ENCODE results near the gene HTRA1. TPM values are rescaled to one million over a fixed set of nuclear protein-coding genes. Genes with fewer than 3 reads are reported as not detected.

HTRA1 gene
- under 1 TPM in 4 of 5 experiments, not detected in 1; 0.22 to 0.64 (median 0.40) TPM for total RNA-seq
- polyA plus RNA-seq, result not detected
- 0.94 reads per million for total RNA-seq

DNA sequence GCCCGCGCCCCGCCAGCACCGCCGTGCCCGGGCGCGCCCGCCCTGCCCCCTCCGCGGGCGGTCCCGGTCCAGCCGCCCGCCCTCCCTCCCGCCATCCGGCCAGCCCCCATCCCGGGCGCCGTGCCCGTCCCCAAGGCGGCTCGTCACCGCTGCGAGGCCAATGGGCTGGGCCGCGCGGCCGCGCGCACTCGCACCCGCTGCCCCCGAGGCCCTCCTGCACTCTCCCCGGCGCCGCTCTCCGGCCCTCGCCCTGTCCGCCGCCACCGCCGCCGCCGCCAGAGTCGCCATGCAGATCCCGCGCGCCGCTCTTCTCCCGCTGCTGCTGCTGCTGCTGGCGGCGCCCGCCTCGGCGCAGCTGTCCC, at the start of gene HTRA1:
HTRA1 (plus strand) TSS at position 187 of the 362 bp plus-strand sequence; CDS start at position 287, 100 bp downstream.
- H3K36me3 Mint-ChIP-seq, result no peaks in the 10 kb centered on the region
- H3K4me3 Mint-ChIP-seq, result peak within 1 kb of the TSS; percentile 67 to 89 (median 78)
- Histone ChIP-seq H3K4me3 (ENCODE audit: low read length) (peak within 1 kb of the TSS; percentile 39), H3K27me3 (ENCODE audit: control insufficient read depth in 2 of 2, insufficient read depth in 2 of 2, low read length in 2 of 2) (peaks cover 13 to 23% of the 10 kb centered on the region in 2 donors), H3K27ac (ENCODE audit: low read depth, low read length) (no peak within 1 kb of the TSS), H3K4me1 (ENCODE audit: control insufficient read depth in 2 of 2, insufficient read depth in 2 of 2, low read length in 2 of 2) (peaks cover 0 to 7% of the 10 kb centered on the region in 2 donors), H3K9me3 (ENCODE audit: control insufficient read depth in 2 of 3, low read length in 3 of 3) (no peaks in the 10 kb centered on the region), H3K36me3 (ENCODE audit: control insufficient read depth in 2 of 3, insufficient read depth in 3 of 3, low read length in 3 of 3) (no peaks in the 10 kb centered on the region)
- H3K27me3 Mint-ChIP-seq, result peaks cover 69 to 77% (median 70%) of the 10 kb centered on the region in 5 donors
- ATAC-seq, result no peak
- H3K27ac Mint-ChIP-seq, result no peak within 1 kb of the TSS
- DNase-seq, result no peak
- POLR2A ChIA-PET, result no interaction called here
- intact Hi-C loops (cut with micrococcal nuclease), result no loop called here
- no peaks in the 10 kb centered on the region for H3K9me3 Mint-ChIP-seq
- H3K4me1 Mint-ChIP-seq, result peaks cover 6 to 20% (median 17%) of the 10 kb centered on the region in 7 donors
- CTCF ChIA-PET, result no interaction called here

- peaks cover 0 to 5% (median 0%) of the 10 kb centered on the region in 11 donors for H3K9me3 Mint-ChIP-seq
- peaks cover 0 to 9% (median 0%) of the 10 kb centered on the region in 5 donors for H3K27me3 Mint-ChIP-seq
- ChIA-PET POLR2A (interaction anchor here (0.6 to 3.6 kb wide), 4 partner anchors 8 to 38 kb away, joined by 3 to 24 read pairs (median 12); partner anchors contain the start of gene PLEKHA1), CTCF (interaction anchor here (0.6 to 1.4 kb wide), 2 partner anchors 26 to 39 kb away, joined by 3 to 6 read pairs; partner anchors contain the start of gene PLEKHA1)
- peaks cover 34% of the 10 kb centered on the region in 2 donors for H3K4me1 ChIP-seq (ENCODE audit: control insufficient read depth in 2 of 2, insufficient read depth in 2 of 2, low read length in 2 of 2)
- DNase-seq (no peak), ATAC-seq (no peak)
- no peak overlapping the region for H3K27ac ChIP-seq (ENCODE audit: low read depth, low read length)
- no peak overlapping the region for H3K4me3 ChIP-seq (ENCODE audit: low read length)
- H3K27ac Mint-ChIP-seq, result peak overlapping the region in 1 of 9 donors; percentile 91
- H3K27me3 ChIP-seq (ENCODE audit: control insufficient read depth in 2 of 2, insufficient read depth in 2 of 2, low read length in 2 of 2), result no peaks in the 10 kb centered on the region
- peaks cover 19 to 77% (median 64%) of the 10 kb centered on the region in 7 donors for H3K4me1 Mint-ChIP-seq
- intact Hi-C loops (cut with micrococcal nuclease), result no loop called here
- no peaks in the 10 kb centered on the region for H3K9me3 ChIP-seq (ENCODE audit: control insufficient read depth in 2 of 3, low read length in 3 of 3)
- H3K36me3 Mint-ChIP-seq, result peaks cover 0 to 57% (median 40%) of the 10 kb centered on the region in 5 donors
- H3K4me3 Mint-ChIP-seq, result no peak overlapping the region
- H3K36me3 ChIP-seq (ENCODE audit: control insufficient read depth in 2 of 3, insufficient read depth in 3 of 3, low read length in 3 of 3), result peaks cover 0 to 3% (median 0%) of the 10 kb centered on the region in 3 experiments
These were observed 48.0 kb upstream of the HTRA1 start for GRCh38 chr10:122413327-122413726.

- Histone ChIP-seq H3K9me3 (ENCODE audit: control insufficient read depth in 2 of 3, low read length in 3 of 3) (no peaks in the 10 kb centered on the region), H3K27me3 (ENCODE audit: control insufficient read depth in 2 of 2, insufficient read depth in 2 of 2, low read length in 2 of 2) (no peaks in the 10 kb centered on the region), H3K27ac (ENCODE audit: low read depth, low read length) (peak overlapping the region; percentile 66), H3K36me3 (ENCODE audit: control insufficient read depth in 2 of 3, insufficient read depth in 3 of 3, low read length in 3 of 3) (peaks cover 0 to 3% (median 0%) of the 10 kb centered on the region in 3 experiments), H3K4me3 (ENCODE audit: low read length) (no peak overlapping the region), H3K4me1 (ENCODE audit: control insufficient read depth in 2 of 2, insufficient read depth in 2 of 2, low read length in 2 of 2) (peaks cover 69 to 77% of the 10 kb centered on the region in 2 donors)
- Mint-ChIP-seq H3K27me3 (peaks cover 0 to 2% (median 0%) of the 10 kb centered on the region in 5 donors), H3K4me1 (peaks cover 40 to 92% (median 87%) of the 10 kb centered on the region in 7 donors), H3K27ac (peak overlapping the region in 8 of 9 donors; percentile 79 to 94 (median 88)), H3K36me3 (peaks cover 0 to 55% (median 42%) of the 10 kb centered on the region in 5 donors), H3K4me3 (peak overlapping the region in 9 of 10 donors; percentile 51 to 92 (median 67)), H3K9me3 (peaks cover 0 to 5% (median 0%) of the 10 kb centered on the region in 11 donors)
- DNase-seq, result no peak
- intact Hi-C loops (cut with micrococcal nuclease), result loop anchor here (1.0 to 2.0 kb wide), 5 partner anchors 9 to 43 kb away; partner anchors contain the start of gene PLEKHA1 (in 2 of the 2)
- POLR2A ChIA-PET, result interaction anchor here (0.8 to 1.0 kb wide), 4 partner anchors 10 to 43 kb away, joined by 3 to 7 read pairs (median 4); partner anchors contain the start of gene PLEKHA1
- no peak for ATAC-seq
- CTCF ChIA-PET, result no interaction called here
These were observed 43.7 kb upstream of the HTRA1 start for GRCh38 chr10:122417667-122418066.

DNA sequence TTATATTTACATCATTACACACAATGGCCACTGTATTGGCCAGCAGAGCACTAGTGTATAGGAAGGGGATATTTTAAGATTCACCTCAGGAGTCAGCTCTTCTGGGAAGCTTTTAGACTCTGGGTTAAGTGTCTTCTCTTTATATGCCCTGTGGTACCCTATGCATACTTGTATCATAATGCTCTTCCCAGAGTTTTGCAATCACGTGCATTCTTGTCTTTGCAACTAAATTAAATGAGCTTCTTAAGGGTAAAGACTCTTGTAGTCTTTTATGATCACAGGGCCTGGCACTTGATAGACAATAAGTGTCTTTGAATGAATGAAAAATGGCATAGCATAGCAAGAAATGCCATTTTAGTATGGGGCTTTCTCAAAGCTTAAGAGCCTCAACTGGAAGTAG, 42.3 kb upstream of the HTRA1 start:
- H3K9me3 Mint-ChIP-seq, result peaks cover 0 to 5% (median 0%) of the 10 kb centered on the region in 11 donors
- DNase-seq (no peak), ATAC-seq (no peak)
- no peaks in the 10 kb centered on the region for H3K27me3 ChIP-seq (ENCODE audit: control insufficient read depth in 2 of 2, insufficient read depth in 2 of 2, low read length in 2 of 2)
- peaks cover 0 to 3% (median 2%) of the 10 kb centered on the region in 3 experiments for H3K36me3 ChIP-seq (ENCODE audit: control insufficient read depth in 2 of 3, insufficient read depth in 3 of 3, low read length in 3 of 3)
- H3K4me1 ChIP-seq (ENCODE audit: control insufficient read depth in 2 of 2, insufficient read depth in 2 of 2, low read length in 2 of 2), result peaks cover 70 to 79% of the 10 kb centered on the region in 2 donors
- H3K27ac Mint-ChIP-seq, result peak overlapping the region in 5 of 9 donors; percentile 19 to 94 (median 73)
- H3K4me1 Mint-ChIP-seq, result peaks cover 40 to 96% (median 94%) of the 10 kb centered on the region in 7 donors
- CTCF ChIA-PET, result interaction anchor here (0.7 to 1.5 kb wide), 3 partner anchors 12 to 74 kb away, joined by 3 to 4 read pairs (median 3); no protein-coding TSS in a partner anchor
- peaks cover 0 to 2% (median 0%) of the 10 kb centered on the region in 5 donors for H3K27me3 Mint-ChIP-seq
- H3K36me3 Mint-ChIP-seq, result peaks cover 0 to 47% (median 39%) of the 10 kb centered on the region in 5 donors
- H3K4me3 Mint-ChIP-seq, result peak overlapping the region in 5 of 10 donors; percentile 0 to 29 (median 16)
- H3K9me3 ChIP-seq (ENCODE audit: control insufficient read depth in 2 of 3, low read length in 3 of 3), result no peaks in the 10 kb centered on the region
- intact Hi-C loops (cut with micrococcal nuclease), result no loop called here
- no peak overlapping the region for H3K4me3 ChIP-seq (ENCODE audit: low read length)
- POLR2A ChIA-PET, result interaction anchor here (0.7 to 2.8 kb wide), 6 partner anchors 11 to 44 kb away, joined by 3 to 31 read pairs (median 6); partner anchors contain the start of gene PLEKHA1
- H3K27ac ChIP-seq (ENCODE audit: low read depth, low read length), result no peak overlapping the region

DNA sequence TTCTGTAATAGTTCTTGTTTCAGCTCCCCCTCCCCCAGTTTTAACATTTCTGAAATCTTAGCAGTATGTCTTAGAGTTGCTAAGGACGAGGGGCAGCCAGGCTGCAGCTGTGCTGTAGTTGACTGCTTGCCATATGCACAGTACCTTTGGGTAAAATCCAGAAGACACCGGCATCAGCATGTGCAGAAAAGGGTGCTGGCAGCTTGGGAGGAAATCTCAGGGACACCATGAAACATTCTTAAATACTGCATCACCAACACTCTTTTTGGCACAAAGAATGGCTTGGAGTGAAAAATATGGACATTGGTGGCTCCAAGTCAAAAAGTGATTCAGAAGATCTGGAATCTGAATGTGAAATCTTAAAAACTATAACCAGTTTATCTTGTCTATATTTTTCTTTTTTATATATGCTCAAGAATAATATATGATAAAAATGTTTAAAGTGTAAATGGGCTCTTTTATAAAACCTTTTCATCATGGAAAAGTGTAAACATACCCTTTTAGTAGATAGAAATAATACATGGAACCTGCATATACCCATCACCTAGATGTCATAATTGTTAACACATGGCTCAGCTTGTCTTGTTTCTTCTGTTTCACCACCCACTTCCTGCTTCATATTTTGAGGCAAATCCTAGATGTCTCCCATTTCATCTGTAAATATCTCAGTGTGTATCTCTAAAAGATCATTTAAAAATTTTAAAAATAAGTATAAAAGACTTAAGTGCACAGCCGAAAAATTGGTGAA, 41.3 kb upstream of the HTRA1 start:
- peak overlapping the region; percentile 54 for H3K27ac ChIP-seq (ENCODE audit: low read depth, low read length)
- H3K4me3 ChIP-seq (ENCODE audit: low read length), result no peak overlapping the region
- Mint-ChIP-seq H3K4me3 (peak overlapping the region in 7 of 10 donors; percentile 25 to 74 (median 38)), H3K27me3 (peaks cover 0 to 2% (median 0%) of the 10 kb centered on the region in 5 donors), H3K27ac (peak overlapping the region in 8 of 9 donors; percentile 56 to 94 (median 84)), H3K36me3 (peaks cover 0 to 41% (median 37%) of the 10 kb centered on the region in 5 donors), H3K4me1 (peaks cover 40 to 95% (median 83%) of the 10 kb centered on the region in 7 donors), H3K9me3 (peaks cover 0 to 5% (median 0%) of the 10 kb centered on the region in 11 donors)
- no peaks in the 10 kb centered on the region for H3K27me3 ChIP-seq (ENCODE audit: control insufficient read depth in 2 of 2, insufficient read depth in 2 of 2, low read length in 2 of 2)
- ATAC-seq (no peak), DNase-seq (peak in 1 of 9 donors; percentile 8)
- peaks cover 0 to 5% (median 3%) of the 10 kb centered on the region in 3 experiments for H3K36me3 ChIP-seq (ENCODE audit: control insufficient read depth in 2 of 3, insufficient read depth in 3 of 3, low read length in 3 of 3)
- ChIA-PET CTCF (interaction anchor here (0.7 to 1.5 kb wide), 2 partner anchors 55 to 75 kb away, joined by 3 to 4 read pairs; no protein-coding TSS in a partner anchor), POLR2A (interaction anchor here (0.7 to 2.8 kb wide), 6 partner anchors 12 to 45 kb away, joined by 3 to 31 read pairs (median 6); partner anchors contain the start of gene PLEKHA1)
- intact Hi-C loops (cut with micrococcal nuclease), result no loop called here
- H3K4me1 ChIP-seq (ENCODE audit: control insufficient read depth in 2 of 2, insufficient read depth in 2 of 2, low read length in 2 of 2), result peaks cover 67 to 75% of the 10 kb centered on the region in 2 donors
- H3K9me3 ChIP-seq (ENCODE audit: control insufficient read depth in 2 of 3, low read length in 3 of 3), result no peaks in the 10 kb centered on the region

DNA sequence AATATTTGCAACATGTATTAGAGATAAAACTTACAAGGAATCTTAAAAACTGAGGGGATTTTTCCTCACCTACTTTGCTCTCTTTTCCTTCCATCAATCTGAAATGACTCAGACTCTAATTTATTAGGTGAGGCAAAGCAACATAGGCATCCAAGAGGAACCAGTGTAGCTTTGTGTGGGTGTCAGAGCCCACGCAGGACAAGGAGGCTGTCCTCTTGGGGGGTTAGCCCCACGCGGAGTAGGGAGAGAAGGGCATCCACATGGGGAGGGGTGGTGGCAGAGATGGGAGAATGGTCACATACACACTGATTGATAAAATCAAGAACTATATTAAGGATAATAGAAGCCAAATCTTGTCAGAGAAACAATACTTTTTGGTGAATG, 40.7 kb upstream of the HTRA1 start:
- H3K9me3 ChIP-seq (ENCODE audit: control insufficient read depth in 2 of 3, low read length in 3 of 3), result no peaks in the 10 kb centered on the region
- Mint-ChIP-seq H3K4me3 (peak overlapping the region in 9 of 10 donors; percentile 6 to 74 (median 58)), H3K4me1 (peaks cover 40 to 89% (median 78%) of the 10 kb centered on the region in 7 donors), H3K9me3 (peaks cover 0 to 5% (median 0%) of the 10 kb centered on the region in 11 donors), H3K36me3 (peaks cover 0 to 39% (median 37%) of the 10 kb centered on the region in 5 donors), H3K27ac (peak overlapping the region in 8 of 9 donors; percentile 65 to 94 (median 86)), H3K27me3 (no peaks in the 10 kb centered on the region)
- peak overlapping the region; percentile 54 for H3K27ac ChIP-seq (ENCODE audit: low read depth, low read length)
- ChIA-PET POLR2A (interaction anchor here (0.9 to 2.8 kb wide), 2 partner anchors 38 to 46 kb away, joined by 3 to 31 read pairs; partner anchors contain the start of gene PLEKHA1), CTCF (interaction anchor here (0.7 to 1.5 kb wide), 2 partner anchors 56 to 76 kb away, joined by 3 to 4 read pairs; no protein-coding TSS in a partner anchor)
- no peaks in the 10 kb centered on the region for H3K27me3 ChIP-seq (ENCODE audit: control insufficient read depth in 2 of 2, insufficient read depth in 2 of 2, low read length in 2 of 2)
- no peak for ATAC-seq
- H3K4me1 ChIP-seq (ENCODE audit: control insufficient read depth in 2 of 2, insufficient read depth in 2 of 2, low read length in 2 of 2), result peaks cover 61 to 72% of the 10 kb centered on the region in 2 donors
- intact Hi-C loops (cut with micrococcal nuclease), result no loop called here
- DNase-seq, result no peak
- H3K36me3 ChIP-seq (ENCODE audit: control insufficient read depth in 2 of 3, insufficient read depth in 3 of 3, low read length in 3 of 3), result peaks cover 0 to 5% (median 3%) of the 10 kb centered on the region in 3 experiments
- no peak overlapping the region for H3K4me3 ChIP-seq (ENCODE audit: low read length)

Measured in naive thymus-derived CD4-positive, alpha-beta T cell (primary cell).